SK-N-SH (cell line): ENCODE measurements around the gene CDRT15. TPM values are rescaled to one million over a fixed set of nuclear protein-coding genes. Genes with fewer than 3 reads are reported as not detected.

Experiments
- CTCF ChIA-PET: fragments of 300-600, 350-600 bp; formaldehyde crosslinking; extraction: SDS; loops from one replicate; lab custom pipeline; 2021; lab: Yijun Ruan, JAX
- POLR2A ChIA-PET: fragments of 350-600 bp; sonication (Branson Sonifier 250); formaldehyde crosslinking; extraction: SDS; loops from one replicate; lab custom pipeline; 2020; ENCODE audit warnings: antibody characterized with exemption, inconsistent platforms; lab: Yijun Ruan, JAX
- DNase-seq: peaks from one replicate; pipeline ENCODE4 v3.0.0; 2012
- H2AFZ ChIP-seq: fragments of 200-600 bp; sonication (generic); 2 replicates; pipeline ENCODE4 v1.8.1; 2016; ENCODE audit warnings: antibody characterized with exemption, mild to moderate bottlenecking, low read depth
- H3F3A ChIP-seq: fragments of 200-600 bp; sonication (generic); replicated peaks from 2 replicates; pipeline ENCODE3; 2016; ENCODE audit warnings: antibody characterized with exemption, mild to moderate bottlenecking; ENCODE audit not compliant: insufficient read depth
- H3K27ac ChIP-seq, 2 experiments: fragments of 200-500 bp in 1 of 2; fragments of 200-600 bp in 1 of 2; sonication (Bioruptor generic) in 1 of 2; sonication (generic), shearing (Covaris generic) in 1 of 2; 2 replicates each; pipeline versions ENCODE4 v1.5.1 to v1.6.1; 2014 to 2016; ENCODE audit warnings: low read depth in 2 of 2, inconsistent platforms in 1 of 2, low read length in 1 of 2, mild to moderate bottlenecking in 1 of 2, mixed read lengths in 1 of 2
- H3K27me3 ChIP-seq: fragments of 200-600 bp; sonication (generic), shearing (Covaris generic); 2 replicates; pipeline ENCODE4 v1.6.1; 2016; ENCODE audit warnings: mixed run types; ENCODE audit not compliant: insufficient read depth
- H3K36me3 ChIP-seq, 2 experiments: fragments of 200-500 bp in 1 of 2; fragments of 200-600 bp in 1 of 2; sonication (Bioruptor generic) in 1 of 2; sonication (generic) in 1 of 2; replicated peaks in 1 of 2; 2 replicates each; pipeline versions ENCODE3 to v1.5.1; 2014 to 2016; ENCODE audit warnings: low read length in 1 of 2, mild to moderate bottlenecking in 1 of 2; ENCODE audit not compliant: insufficient read depth in 2 of 2, control insufficient read depth in 1 of 2
- H3K4me1 ChIP-seq, 2 experiments: fragments of 200-500 bp in 1 of 2; fragments of 200-600 bp in 1 of 2; sonication (Bioruptor generic) in 1 of 2; sonication (generic), shearing (Covaris generic) in 1 of 2; 2 replicates each; pipeline versions ENCODE4 v1.5.1 to v1.6.1; 2014 to 2016; ENCODE audit warnings: low read depth in 1 of 2, low read length in 1 of 2, mixed run types in 1 of 2; ENCODE audit not compliant: insufficient read depth in 2 of 2, control insufficient read depth in 1 of 2
- H3K4me2 ChIP-seq: fragments of 200-600 bp; sonication (generic), shearing (Covaris generic); 2 replicates; pipeline ENCODE4 v1.6.1; 2017; ENCODE audit warnings: mixed run types
- H3K4me3 ChIP-seq, 2 experiments: fragments of 200-500 bp in 1 of 2; fragments of 200-600 bp in 1 of 2; sonication (Bioruptor generic) in 1 of 2; sonication (generic), shearing (Covaris generic) in 1 of 2; 2 replicates each; pipeline versions ENCODE4 v1.5.1 to v1.8.1; 2014 to 2016; ENCODE audit warnings: low read depth in 2 of 2, inconsistent platforms in 1 of 2, low read length in 1 of 2, mild to moderate bottlenecking in 1 of 2, mixed read lengths in 1 of 2, moderate library complexity in 1 of 2
- H3K79me2 ChIP-seq: fragments of 200-600 bp; sonication (generic); 2 replicates; pipeline ENCODE4 v1.8.1; 2017; ENCODE audit warnings: mild to moderate bottlenecking; ENCODE audit not compliant: insufficient read depth
- H3K9ac ChIP-seq: fragments of 200-600 bp; sonication (generic); 2 replicates; pipeline ENCODE4 v1.6.1; 2017; ENCODE audit warnings: mixed run types
- H3K9me2 ChIP-seq: fragments of 200-600 bp; sonication (generic); 2 replicates; pipeline ENCODE4 v1.6.1; 2017; ENCODE audit warnings: mixed run types
- H3K9me3 ChIP-seq: fragments of 200-600 bp; sonication (generic); 2 replicates; pipeline ENCODE4 v1.6.1; 2017; ENCODE audit warnings: mixed run types, mild to moderate bottlenecking, moderate library complexity
- H4K20me1 ChIP-seq: fragments of 200-600 bp; sonication (generic); 2 replicates; pipeline ENCODE4 v1.6.1; 2017; ENCODE audit warnings: mild to moderate bottlenecking, mixed run types; ENCODE audit not compliant: insufficient read depth
- CHD2 ChIP-seq: fragments of 150-350 bp; IDR thresholded peaks from 2 replicates; pipeline ENCODE4 v1.6.1; 2018; ENCODE audit warnings: low read length; ENCODE audit not compliant: partially characterized antibody
- EP300 ChIP-seq, 2 experiments: IDR thresholded peaks; 2 replicates each; pipeline versions ENCODE4 v1.4.0 to v1.6.1; 2012; ENCODE audit warnings: borderline replicate concordance in 1 of 2, low read depth in 1 of 2, low read length in 1 of 2
- EZH2phosphoT487 ChIP-seq: fragments of 200-600 bp; sonication (generic); IDR thresholded peaks from 2 replicates; pipeline ENCODE4 v1.6.1; 2017; ENCODE audit warnings: low read depth, mixed run types, mild to moderate bottlenecking, antibody characterized with exemption, moderate library complexity, borderline replicate concordance
- FOXJ3 ChIP-seq: sonication (generic); formaldehyde crosslinking; IDR thresholded peaks from 2 replicates; pipeline ENCODE4 v1.5.1; 2020; ENCODE audit warnings: mild to moderate bottlenecking, missing genetic modification reagents
- MEF2A ChIP-seq: IDR thresholded peaks from 2 replicates; pipeline ENCODE4 v1.4.0; 2012; ENCODE audit warnings: low read depth, borderline replicate concordance
- MXI1 ChIP-seq: IDR thresholded peaks from 2 replicates; pipeline ENCODE4 v1.6.1; 2012; ENCODE audit warnings: mild to moderate bottlenecking, low read depth, low read length, improper control_type of control experiment
- NRF1 ChIP-seq: IDR thresholded peaks from 2 replicates; pipeline ENCODE4 v1.6.1; 2012; ENCODE audit warnings: low read depth, mild to moderate bottlenecking, low read length
- POLR2AphosphoS5 ChIP-seq: IDR thresholded peaks from 2 replicates; pipeline ENCODE4 v1.6.1; 2012; ENCODE audit warnings: low read depth, low read length
- RAD21 ChIP-seq: IDR thresholded peaks from 2 replicates; pipeline ENCODE4 v1.6.1; 2012; ENCODE audit warnings: mild to moderate bottlenecking, low read length
- RCOR1 ChIP-seq: fragments of 150-350 bp; IDR thresholded peaks from 2 replicates; pipeline ENCODE4 v1.6.1; 2017; ENCODE audit warnings: antibody characterized with exemption, low read length
- RFX5 ChIP-seq: IDR thresholded peaks from 2 replicates; pipeline ENCODE4 v1.6.1; 2012; ENCODE audit warnings: mild to moderate bottlenecking, improper control_type of control experiment, low read length
- SIN3A ChIP-seq: IDR thresholded peaks from 2 replicates; pipeline ENCODE4 v1.6.1; 2012; ENCODE audit warnings: low read depth, mild to moderate bottlenecking, low read length, moderate library complexity, borderline replicate concordance
- SMC3 ChIP-seq: IDR thresholded peaks from 2 replicates; pipeline ENCODE4 v1.6.1; 2012; ENCODE audit warnings: low read depth, low read length, improper control_type of control experiment
- TCF12 ChIP-seq: IDR thresholded peaks from 2 replicates; pipeline ENCODE4 v1.4.0; 2012
- WGBS: methylation state at CpG from one replicate; pipeline ENCODE4 v1.1.6; 2017; ENCODE audit warnings: low lambda C conversion rate; 5-methylcytosine and 5-hydroxymethylcytosine counted together
- polyA plus RNA-seq, 3 experiments: library from polyadenylated mRNA; depleted of rRNA; stranded (reverse); fragments of >200 nt; gene quantifications; 2 replicates each; pipeline ENCODE4 v1.2.3, GENCODE V29; 2012
- TF ChIP-seq, protein P1 (sequence below): fragments of 200-600 bp; sonication (generic); IDR thresholded peaks from 2 replicates; pipeline ENCODE4 v1.6.1; 2017; ENCODE audit warnings: antibody characterized with exemption, mild to moderate bottlenecking, moderate library complexity
- TF ChIP-seq, protein P2 (sequence below): IDR thresholded peaks from 2 replicates; pipeline ENCODE4 v1.4.0; 2012; ENCODE audit warnings: low read depth, borderline replicate concordance
- TF ChIP-seq, protein P3 (sequence below): fragments of 150-350 bp; IDR thresholded peaks from 2 replicates; pipeline ENCODE4 v1.6.1; 2016; ENCODE audit warnings: mild to moderate bottlenecking, low read depth, low read length

Gene CDRT15
- polyA plus RNA-seq, 1 of the 3 experiments (the other 2 are of a cell fraction) = not detected

DNA sequence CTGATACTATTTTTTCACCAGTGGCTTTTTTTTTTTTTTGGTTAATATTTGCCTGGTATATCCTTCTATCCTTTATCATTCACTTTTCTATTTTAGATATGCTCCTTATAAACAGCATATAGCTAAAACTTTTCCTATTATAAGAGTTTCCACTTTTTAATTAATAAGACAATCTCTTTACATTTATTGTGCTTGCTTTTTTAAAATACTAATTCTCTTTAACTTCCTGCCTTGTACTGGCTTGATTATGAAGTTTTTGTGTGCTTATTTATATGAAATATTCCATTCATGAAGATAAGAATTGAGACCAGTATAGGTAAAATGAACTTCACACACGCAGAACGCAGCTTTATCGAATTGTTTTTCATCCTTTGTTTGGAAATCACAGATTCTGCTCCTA is 9.0 kb upstream of the CDRT15 start:
- WGBS = 5% methylated on average over 3 of the region's 3 CpGs
- CTCF ChIA-PET = interaction anchor here (1.1 kb wide), 1 partner anchor 16 kb away, joined by 3 read pairs; no protein-coding TSS in a partner anchor

More for the DNA sequence above, 9.0 kb upstream of the CDRT15 start:
- no peak overlapping the region for H3K4me2 ChIP-seq
- POLR2A ChIA-PET = no interaction called here
- no peak for DNase-seq
- no peak overlapping the region for H3K9ac ChIP-seq
- no peak overlapping the region for H3K4me3 ChIP-seq
- no peaks in the 10 kb centered on the region for H3F3A ChIP-seq
- no peaks in the 10 kb centered on the region for H3K9me3 ChIP-seq
- H3K9me2 ChIP-seq = no peaks in the 10 kb centered on the region
- no peaks in the 10 kb centered on the region for H3K79me2 ChIP-seq
- TF ChIP-seq, protein P1, sequence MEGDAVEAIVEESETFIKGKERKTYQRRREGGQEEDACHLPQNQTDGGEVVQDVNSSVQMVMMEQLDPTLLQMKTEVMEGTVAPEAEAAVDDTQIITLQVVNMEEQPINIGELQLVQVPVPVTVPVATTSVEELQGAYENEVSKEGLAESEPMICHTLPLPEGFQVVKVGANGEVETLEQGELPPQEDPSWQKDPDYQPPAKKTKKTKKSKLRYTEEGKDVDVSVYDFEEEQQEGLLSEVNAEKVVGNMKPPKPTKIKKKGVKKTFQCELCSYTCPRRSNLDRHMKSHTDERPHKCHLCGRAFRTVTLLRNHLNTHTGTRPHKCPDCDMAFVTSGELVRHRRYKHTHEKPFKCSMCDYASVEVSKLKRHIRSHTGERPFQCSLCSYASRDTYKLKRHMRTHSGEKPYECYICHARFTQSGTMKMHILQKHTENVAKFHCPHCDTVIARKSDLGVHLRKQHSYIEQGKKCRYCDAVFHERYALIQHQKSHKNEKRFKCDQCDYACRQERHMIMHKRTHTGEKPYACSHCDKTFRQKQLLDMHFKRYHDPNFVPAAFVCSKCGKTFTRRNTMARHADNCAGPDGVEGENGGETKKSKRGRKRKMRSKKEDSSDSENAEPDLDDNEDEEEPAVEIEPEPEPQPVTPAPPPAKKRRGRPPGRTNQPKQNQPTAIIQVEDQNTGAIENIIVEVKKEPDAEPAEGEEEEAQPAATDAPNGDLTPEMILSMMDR = no peak
- TF ChIP-seq, protein P2, sequence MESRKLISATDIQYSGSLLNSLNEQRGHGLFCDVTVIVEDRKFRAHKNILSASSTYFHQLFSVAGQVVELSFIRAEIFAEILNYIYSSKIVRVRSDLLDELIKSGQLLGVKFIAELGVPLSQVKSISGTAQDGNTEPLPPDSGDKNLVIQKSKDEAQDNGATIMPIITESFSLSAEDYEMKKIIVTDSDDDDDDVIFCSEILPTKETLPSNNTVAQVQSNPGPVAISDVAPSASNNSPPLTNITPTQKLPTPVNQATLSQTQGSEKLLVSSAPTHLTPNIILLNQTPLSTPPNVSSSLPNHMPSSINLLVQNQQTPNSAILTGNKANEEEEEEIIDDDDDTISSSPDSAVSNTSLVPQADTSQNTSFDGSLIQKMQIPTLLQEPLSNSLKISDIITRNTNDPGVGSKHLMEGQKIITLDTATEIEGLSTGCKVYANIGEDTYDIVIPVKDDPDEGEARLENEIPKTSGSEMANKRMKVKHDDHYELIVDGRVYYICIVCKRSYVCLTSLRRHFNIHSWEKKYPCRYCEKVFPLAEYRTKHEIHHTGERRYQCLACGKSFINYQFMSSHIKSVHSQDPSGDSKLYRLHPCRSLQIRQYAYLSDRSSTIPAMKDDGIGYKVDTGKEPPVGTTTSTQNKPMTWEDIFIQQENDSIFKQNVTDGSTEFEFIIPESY = no peak
- no peak for TF ChIP-seq SMC3
- no peak for TF ChIP-seq MXI1
- TF ChIP-seq, protein P3, sequence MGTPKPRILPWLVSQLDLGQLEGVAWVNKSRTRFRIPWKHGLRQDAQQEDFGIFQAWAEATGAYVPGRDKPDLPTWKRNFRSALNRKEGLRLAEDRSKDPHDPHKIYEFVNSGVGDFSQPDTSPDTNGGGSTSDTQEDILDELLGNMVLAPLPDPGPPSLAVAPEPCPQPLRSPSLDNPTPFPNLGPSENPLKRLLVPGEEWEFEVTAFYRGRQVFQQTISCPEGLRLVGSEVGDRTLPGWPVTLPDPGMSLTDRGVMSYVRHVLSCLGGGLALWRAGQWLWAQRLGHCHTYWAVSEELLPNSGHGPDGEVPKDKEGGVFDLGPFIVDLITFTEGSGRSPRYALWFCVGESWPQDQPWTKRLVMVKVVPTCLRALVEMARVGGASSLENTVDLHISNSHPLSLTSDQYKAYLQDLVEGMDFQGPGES = no peak
- TF ChIP-seq RCOR1 = no peak
- no peak for TF ChIP-seq POLR2AphosphoS5
- TF ChIP-seq EP300 (IDR thresholded peaks at IDR 0.05; ENCODE audit: borderline replicate concordance in 1 of 2, low read depth in 1 of 2, low read length in 1 of 2) = no peak
- TF ChIP-seq RAD21 = no peak
- no peak for TF ChIP-seq NRF1
- TF ChIP-seq EZH2phosphoT487 = no peak
- TF ChIP-seq SIN3A = no peak
- TF ChIP-seq RFX5 = no peak
- TF ChIP-seq CHD2 = no peak
- no peak for TF ChIP-seq MEF2A
- TF ChIP-seq TCF12 = no peak
- no peak for TF ChIP-seq FOXJ3 (CRISPR knock-in tag)
- H3K36me3 ChIP-seq = no peaks in the 10 kb centered on the region
- peaks cover 14% of the 10 kb centered on the region; the same call in 1 of the 2 replicates for H3K27me3 ChIP-seq
- 0 out of 2 replicates have a peak overlapping the region, but pooled peaks have one; percentile 46 for H2AFZ ChIP-seq
- no peaks in the 10 kb centered on the region for H4K20me1 ChIP-seq
- no peak overlapping the region for H3K27ac ChIP-seq
- no peaks in the 10 kb centered on the region for H3K4me1 ChIP-seq
